Spleen (tissue), 7 donors: ENCODE data around the gene ULBP2.

Experiments
- CTCF ChIP-seq, 11 experiments: fragments of 200-600 bp in 7 of 11; fragments of 450-650 bp in 4 of 11; sonication (generic) in 4 of 11; IDR thresholded peaks in 8 of 11; conservative IDR thresholded peaks in 3 of 11; 1 replicate in 7 of 11; 2 replicates in 4 of 11; pipeline versions ENCODE4 v1.4.0 to v1.8.0; 2016 to 2021; ENCODE audit warnings: antibody characterized with exemption in 11 of 11, inconsistent platforms in 4 of 11, mild to moderate bottlenecking in 1 of 11
- POLR2A ChIP-seq, 3 donors: fragments of 450-650 bp; IDR thresholded peaks; one replicate each; pipeline ENCODE4 v1.5.1; 2017; ENCODE audit warnings: antibody characterized with exemption in 3 of 3, mild to moderate bottlenecking in 1 of 3
- POLR2AphosphoS5 ChIP-seq, 3 donors: sonication (generic); formaldehyde crosslinking; IDR thresholded peaks; one replicate each; pipeline ENCODE4 v1.5.1; 2017; ENCODE audit warnings: antibody characterized with exemption in 3 of 3
- donor health status: DM: no; HTN: no; CAD: no; lungs with moderate emphysema.
- donor health status: DM: no; HTN: no; CAD: no.
- donor health status: DM: no; HTN: no; CAD: no.

GRCh38 chr6:149925253-149925973, 16.4 kb upstream of the ULBP2 start:
- TF ChIP-seq CTCF (IDR thresholded peaks at IDR 0.05 in 8 of 11, conservative IDR thresholded peaks at IDR 0.05 in 3 of 11), result no peak
- TF ChIP-seq POLR2A (IDR thresholded peaks at IDR 0.05), result no peak
- peak in 1 of 3 donors; percentile 26 for TF ChIP-seq POLR2AphosphoS5 (IDR thresholded peaks at IDR 0.05)
